HEK293 (cell line): Measurements from ENCODE around the gene ARHGEF4.

Experiments used
- CTCF ChIA-PET: fragments of 350-600 bp; formaldehyde crosslinking; extraction: SDS; loops from one replicate; lab custom pipeline; 2021; ENCODE audit warnings: antibody characterized with exemption; lab: Yijun Ruan, JAX
- POLR2A ChIA-PET: fragments of 300-600 bp; formaldehyde crosslinking; extraction: SDS; loops from one replicate; lab custom pipeline; 2020; ENCODE audit warnings: antibody characterized with exemption, inconsistent platforms; lab: Yijun Ruan, JAX
- H3K27ac ChIP-seq: fragments of 200-500 bp; sonication (Bioruptor generic); 2 replicates; pipeline ENCODE4 v1.5.1; 2014; ENCODE audit warnings: low read depth, low read length, control low read depth, inconsistent platforms; ENCODE audit errors: extremely low read depth
- H3K36me3 ChIP-seq, 2 experiments: fragments of 200-500 bp in 1 of 2; sonication (Bioruptor generic) in 1 of 2; 1 replicate in 1 of 2; 2 replicates in 1 of 2; pipeline ENCODE4 v1.5.1; 2014 to 2017; ENCODE audit warnings: inconsistent platforms in 2 of 2, low read length in 2 of 2; ENCODE audit not compliant: control insufficient read depth in 2 of 2, insufficient read depth in 1 of 2
- H3K4me1 ChIP-seq: fragments of 200-500 bp; sonication (Bioruptor generic); 2 replicates; pipeline ENCODE4 v1.5.1; 2014; ENCODE audit warnings: mild to moderate bottlenecking, low read length, inconsistent platforms; ENCODE audit not compliant: control insufficient read depth, insufficient read depth
- H3K4me3 ChIP-seq: 2 replicates; pipeline ENCODE4 v1.5.1; 2011; ENCODE audit warnings: low read depth, mild to moderate bottlenecking, control low read depth, low read length, moderate library complexity
- H3K9me3 ChIP-seq: fragments of 200-500 bp; sonication (Bioruptor generic); 2 replicates; pipeline ENCODE4 v1.5.1; 2014; ENCODE audit warnings: low read depth, low read length, inconsistent platforms; ENCODE audit not compliant: control insufficient read depth, insufficient read depth
- MZF1 ChIP-seq: fragments of 450-650 bp; formaldehyde crosslinking; IDR thresholded peaks from 2 replicates; pipeline ENCODE4 v1.5.1; 2017; ENCODE audit warnings: missing biosample characterization, missing genetic modification characterization, borderline replicate concordance
- WT1 ChIP-seq: fragments of 450-650 bp; formaldehyde crosslinking; IDR thresholded peaks from 2 replicates; pipeline ENCODE4 v1.5.1; 2016; ENCODE audit warnings: missing biosample characterization, missing genetic modification characterization
- YY2 ChIP-seq: fragments of 450-650 bp; formaldehyde crosslinking; IDR thresholded peaks from 2 replicates; pipeline ENCODE4 v1.5.1; 2016; ENCODE audit warnings: missing biosample characterization, missing genetic modification characterization
- ZNF140 ChIP-seq: fragments of 450-650 bp; formaldehyde crosslinking; IDR thresholded peaks from 2 replicates; pipeline ENCODE4 v1.5.1; 2016; ENCODE audit warnings: missing biosample characterization, missing genetic modification characterization
- ZNF16 ChIP-seq: fragments of 450-650 bp; formaldehyde crosslinking; IDR thresholded peaks from 2 replicates; pipeline ENCODE4 v1.5.1; 2016; ENCODE audit warnings: low read depth, missing biosample characterization, missing genetic modification characterization
- ZNF202 ChIP-seq: fragments of 450-650 bp; formaldehyde crosslinking; IDR thresholded peaks from 2 replicates; pipeline ENCODE4 v1.5.1; 2016; ENCODE audit warnings: missing biosample characterization, missing genetic modification characterization, borderline replicate concordance
- ZNF248 ChIP-seq: fragments of 450-650 bp; formaldehyde crosslinking; IDR thresholded peaks from 2 replicates; pipeline ENCODE4 v1.5.1; 2017; ENCODE audit warnings: missing biosample characterization, missing genetic modification characterization
- ZNF423 ChIP-seq: fragments of 450-650 bp; formaldehyde crosslinking; IDR thresholded peaks from 2 replicates; pipeline ENCODE4 v1.5.1; 2016; ENCODE audit warnings: missing biosample characterization, missing genetic modification characterization
- ZNF664 ChIP-seq: fragments of 450-650 bp; formaldehyde crosslinking; IDR thresholded peaks from 2 replicates; pipeline ENCODE4 v1.5.1; 2016; ENCODE audit warnings: missing biosample characterization, missing genetic modification characterization
- ZNF670 ChIP-seq: fragments of 450-650 bp; formaldehyde crosslinking; IDR thresholded peaks from 2 replicates; pipeline ENCODE4 v1.5.1; 2016; ENCODE audit warnings: missing biosample characterization, missing genetic modification characterization, low read depth
- TF ChIP-seq, protein P1 (sequence below): fragments of 450-650 bp; formaldehyde crosslinking; IDR thresholded peaks from 2 replicates; pipeline ENCODE4 v1.5.1; 2016; ENCODE audit warnings: missing biosample characterization, missing genetic modification characterization, low read depth
- TF ChIP-seq, protein P2 (sequence below): fragments of 450-650 bp; formaldehyde crosslinking; IDR thresholded peaks from 2 replicates; pipeline ENCODE4 v1.5.1; 2016; ENCODE audit warnings: missing biosample characterization, missing genetic modification characterization, borderline replicate concordance
- TF ChIP-seq, protein P3 (sequence below): fragments of 450-650 bp; formaldehyde crosslinking; conservative IDR thresholded peaks from 2 replicates; pipeline ENCODE4 v1.5.1; 2016; ENCODE audit warnings: low read depth, missing biosample characterization, missing genetic modification characterization

The ARHGEF4 gene

DNA sequence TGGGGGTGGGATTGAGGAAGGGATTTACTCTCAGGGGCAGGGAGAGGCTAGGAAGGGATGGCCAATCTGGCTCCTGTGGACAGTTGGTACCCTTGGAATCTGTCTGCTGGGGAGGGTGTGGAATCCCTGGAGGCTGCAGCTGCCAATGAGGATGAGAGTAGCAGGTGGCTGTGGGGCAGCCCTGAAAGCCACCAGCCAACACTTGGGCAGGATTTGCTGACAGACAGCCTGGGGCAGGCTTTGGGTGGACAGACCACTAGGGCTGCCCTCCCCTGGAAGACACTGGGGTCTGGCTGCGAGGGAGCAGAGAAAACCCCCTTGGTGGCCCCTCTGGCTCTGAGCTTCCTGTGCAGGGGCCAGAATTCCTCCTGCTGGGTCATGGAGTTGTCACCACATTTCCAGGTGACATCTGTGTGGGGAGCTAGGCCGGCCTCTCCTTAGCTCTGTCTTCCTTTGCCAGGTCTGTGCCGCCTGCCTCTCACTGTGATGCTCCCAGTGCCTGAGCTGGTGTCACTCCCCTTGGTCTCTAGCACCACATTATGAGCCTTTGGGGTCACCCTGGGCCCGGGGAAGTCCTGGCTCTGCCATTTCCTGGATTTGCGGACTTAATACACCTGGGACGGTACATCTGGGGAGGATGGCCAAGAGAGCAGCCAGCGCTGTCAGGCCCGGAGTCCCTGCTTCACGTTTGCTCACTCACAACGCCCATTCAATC lies 13.4 kb upstream of the ARHGEF4 start:
- no peak overlapping the region for H3K27ac ChIP-seq
- CTCF ChIA-PET, result interaction anchor here (0.6 kb wide), 1 partner anchor 450 kb away, joined by 3 read pairs; no protein-coding TSS in a partner anchor
- no peak overlapping the region for H3K4me3 ChIP-seq
- no peaks in the 10 kb centered on the region for H3K9me3 ChIP-seq
- no peaks in the 10 kb centered on the region for H3K4me1 ChIP-seq
- POLR2A ChIA-PET, result no interaction called here
- TF ChIP-seq ZNF140 (tag by site-specific recombination) (no peak), ZNF423 (no peak), MZF1 (tag by site-specific recombination) (no peak), ZNF664 (tag by site-specific recombination) (no peak), YY2 (tag by site-specific recombination) (no peak), ZNF248 (tag by site-specific recombination) (no peak), ZNF202 (no peak), ZNF16 (no peak), WT1 (no peak)
- TF ChIP-seq, protein P1, sequence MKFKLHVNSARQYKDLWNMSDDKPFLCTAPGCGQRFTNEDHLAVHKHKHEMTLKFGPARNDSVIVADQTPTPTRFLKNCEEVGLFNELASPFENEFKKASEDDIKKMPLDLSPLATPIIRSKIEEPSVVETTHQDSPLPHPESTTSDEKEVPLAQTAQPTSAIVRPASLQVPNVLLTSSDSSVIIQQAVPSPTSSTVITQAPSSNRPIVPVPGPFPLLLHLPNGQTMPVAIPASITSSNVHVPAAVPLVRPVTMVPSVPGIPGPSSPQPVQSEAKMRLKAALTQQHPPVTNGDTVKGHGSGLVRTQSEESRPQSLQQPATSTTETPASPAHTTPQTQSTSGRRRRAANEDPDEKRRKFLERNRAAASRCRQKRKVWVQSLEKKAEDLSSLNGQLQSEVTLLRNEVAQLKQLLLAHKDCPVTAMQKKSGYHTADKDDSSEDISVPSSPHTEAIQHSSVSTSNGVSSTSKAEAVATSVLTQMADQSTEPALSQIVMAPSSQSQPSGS (tag by site-specific recombination), result no peak
- TF ChIP-seq, protein P2, sequence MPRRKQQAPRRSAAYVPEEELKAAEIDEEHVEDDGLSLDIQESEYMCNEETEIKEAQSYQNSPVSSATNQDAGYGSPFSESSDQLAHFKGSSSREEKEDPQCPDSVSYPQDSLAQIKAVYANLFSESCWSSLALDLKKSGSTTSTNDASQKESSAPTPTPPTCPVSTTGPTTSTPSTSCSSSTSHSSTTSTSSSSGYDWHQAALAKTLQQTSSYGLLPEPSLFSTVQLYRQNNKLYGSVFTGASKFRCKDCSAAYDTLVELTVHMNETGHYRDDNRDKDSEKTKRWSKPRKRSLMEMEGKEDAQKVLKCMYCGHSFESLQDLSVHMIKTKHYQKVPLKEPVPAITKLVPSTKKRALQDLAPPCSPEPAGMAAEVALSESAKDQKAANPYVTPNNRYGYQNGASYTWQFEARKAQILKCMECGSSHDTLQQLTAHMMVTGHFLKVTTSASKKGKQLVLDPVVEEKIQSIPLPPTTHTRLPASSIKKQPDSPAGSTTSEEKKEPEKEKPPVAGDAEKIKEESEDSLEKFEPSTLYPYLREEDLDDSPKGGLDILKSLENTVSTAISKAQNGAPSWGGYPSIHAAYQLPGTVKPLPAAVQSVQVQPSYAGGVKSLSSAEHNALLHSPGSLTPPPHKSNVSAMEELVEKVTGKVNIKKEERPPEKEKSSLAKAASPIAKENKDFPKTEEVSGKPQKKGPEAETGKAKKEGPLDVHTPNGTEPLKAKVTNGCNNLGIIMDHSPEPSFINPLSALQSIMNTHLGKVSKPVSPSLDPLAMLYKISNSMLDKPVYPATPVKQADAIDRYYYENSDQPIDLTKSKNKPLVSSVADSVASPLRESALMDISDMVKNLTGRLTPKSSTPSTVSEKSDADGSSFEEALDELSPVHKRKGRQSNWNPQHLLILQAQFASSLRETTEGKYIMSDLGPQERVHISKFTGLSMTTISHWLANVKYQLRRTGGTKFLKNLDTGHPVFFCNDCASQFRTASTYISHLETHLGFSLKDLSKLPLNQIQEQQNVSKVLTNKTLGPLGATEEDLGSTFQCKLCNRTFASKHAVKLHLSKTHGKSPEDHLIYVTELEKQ (tag by site-specific recombination), result no peak
- TF ChIP-seq, all 188 proteins: peak for 0
- no peaks in the 10 kb centered on the region for H3K36me3 ChIP-seq

DNA sequence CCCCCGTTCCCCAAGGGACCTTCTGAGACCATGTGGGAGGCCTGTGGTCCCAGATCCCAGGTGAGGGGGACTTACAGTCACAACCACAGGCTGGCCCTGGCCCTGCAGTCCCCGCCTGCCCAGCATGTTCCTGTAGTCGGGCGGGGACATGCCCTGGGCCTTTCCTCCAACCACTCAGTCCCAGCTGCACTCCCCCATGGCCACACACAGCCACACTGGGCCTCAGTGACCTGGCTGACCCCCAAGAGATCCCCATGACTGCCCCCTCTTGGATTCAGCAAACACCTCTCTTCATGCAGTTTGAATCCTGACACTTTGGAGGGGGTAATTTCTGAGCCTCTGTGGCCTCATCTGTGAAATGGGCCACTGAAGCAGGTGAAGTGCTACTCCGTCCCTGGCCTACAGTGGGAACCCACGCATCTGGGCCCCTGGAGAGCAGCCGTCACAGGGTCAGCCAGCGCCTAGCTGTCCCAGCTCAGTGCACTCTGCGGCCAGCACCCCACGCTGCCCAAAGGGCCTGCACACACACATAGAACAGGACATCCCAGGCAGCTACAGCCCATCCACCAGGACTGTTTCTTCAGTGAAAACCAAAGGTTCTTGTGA lies 12.7 kb upstream of the ARHGEF4 start:
- no peaks in the 10 kb centered on the region for H3K9me3 ChIP-seq
- H3K36me3 ChIP-seq, result no peaks in the 10 kb centered on the region
- POLR2A ChIA-PET, result no interaction called here
- H3K27ac ChIP-seq, result no peak overlapping the region
- TF ChIP-seq ZNF670 (tag by site-specific recombination), result no peak
- TF ChIP-seq, protein P3, sequence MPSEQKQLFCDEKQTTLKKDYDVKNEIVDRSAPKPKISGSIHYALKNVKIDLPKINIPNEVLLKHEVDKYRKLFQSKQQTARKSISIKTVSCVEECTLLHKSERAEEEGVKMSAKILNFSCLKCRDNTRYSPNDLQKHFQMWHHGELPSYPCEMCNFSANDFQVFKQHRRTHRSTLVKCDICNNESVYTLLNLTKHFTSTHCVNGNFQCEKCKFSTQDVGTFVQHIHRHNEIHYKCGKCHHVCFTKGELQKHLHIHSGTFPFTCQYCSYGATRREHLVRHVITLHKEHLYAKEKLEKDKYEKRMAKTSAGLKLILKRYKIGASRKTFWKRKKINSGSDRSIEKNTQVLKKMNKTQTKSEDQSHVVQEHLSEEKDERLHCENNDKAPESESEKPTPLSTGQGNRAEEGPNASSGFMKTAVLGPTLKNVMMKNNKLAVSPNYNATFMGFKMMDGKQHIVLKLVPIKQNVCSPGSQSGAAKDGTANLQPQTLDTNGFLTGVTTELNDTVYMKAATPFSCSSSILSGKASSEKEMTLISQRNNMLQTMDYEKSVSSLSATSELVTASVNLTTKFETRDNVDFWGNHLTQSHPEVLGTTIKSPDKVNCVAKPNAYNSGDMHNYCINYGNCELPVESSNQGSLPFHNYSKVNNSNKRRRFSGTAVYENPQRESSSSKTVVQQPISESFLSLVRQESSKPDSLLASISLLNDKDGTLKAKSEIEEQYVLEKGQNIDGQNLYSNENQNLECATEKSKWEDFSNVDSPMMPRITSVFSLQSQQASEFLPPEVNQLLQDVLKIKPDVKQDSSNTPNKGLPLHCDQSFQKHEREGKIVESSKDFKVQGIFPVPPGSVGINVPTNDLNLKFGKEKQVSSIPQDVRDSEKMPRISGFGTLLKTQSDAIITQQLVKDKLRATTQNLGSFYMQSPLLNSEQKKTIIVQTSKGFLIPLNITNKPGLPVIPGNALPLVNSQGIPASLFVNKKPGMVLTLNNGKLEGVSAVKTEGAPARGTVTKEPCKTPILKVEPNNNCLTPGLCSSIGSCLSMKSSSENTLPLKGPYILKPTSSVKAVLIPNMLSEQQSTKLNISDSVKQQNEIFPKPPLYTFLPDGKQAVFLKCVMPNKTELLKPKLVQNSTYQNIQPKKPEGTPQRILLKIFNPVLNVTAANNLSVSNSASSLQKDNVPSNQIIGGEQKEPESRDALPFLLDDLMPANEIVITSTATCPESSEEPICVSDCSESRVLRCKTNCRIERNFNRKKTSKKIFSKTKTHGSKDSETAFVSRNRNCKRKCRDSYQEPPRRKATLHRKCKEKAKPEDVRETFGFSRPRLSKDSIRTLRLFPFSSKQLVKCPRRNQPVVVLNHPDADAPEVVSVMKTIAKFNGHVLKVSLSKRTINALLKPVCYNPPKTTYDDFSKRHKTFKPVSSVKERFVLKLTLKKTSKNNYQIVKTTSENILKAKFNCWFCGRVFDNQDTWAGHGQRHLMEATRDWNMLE, result no peak
- TF ChIP-seq, all 188 proteins: peak for 0
- CTCF ChIA-PET, result interaction anchor here (0.6 to 1.5 kb wide), 3 partner anchors 49 to 451 kb away, joined by 3 read pairs; no protein-coding TSS in a partner anchor
- Histone ChIP-seq H3K4me3 (no peak overlapping the region), H3K4me1 (no peaks in the 10 kb centered on the region)
